Lung microvascular endothelial cell (primary cell): ENCODE results near the gene SNX9. TPM values are rescaled to one million over a fixed set of nuclear protein-coding genes. Genes with fewer than 3 reads are reported as not detected.

Source experiments
- DNase-seq, 2 donors: peaks; one replicate each; pipeline versions ENCODE4 v3.0.0 to v3.0.0-alpha.2; 2010; ENCODE audit warnings: low read depth in 2 of 2
- total RNA-seq: library from RNA; depleted of rRNA; stranded (reverse); fragments of >200 nt; gene quantifications from 2 replicates; pipeline ENCODE4 v1.2.1, GENCODE V29; 2014

The SNX9 gene
- total RNA-seq, 1 donor from 2014 or later = 50.8 TPM

- DNase-seq = no peak
Measured at GRCh38 chr6:157991067-157991432, 168.0 kb downstream of the SNX9 start.

GRCh38 chr6:157993076-157993475 lies 170.0 kb downstream of the SNX9 start:
- peak in 1 of 2 donors; percentile 16 for DNase-seq

- no peak for DNase-seq
Measured at GRCh38 chr6:157994125-157994795, 171.2 kb downstream of the SNX9 start.

Other genes with a start within 250 kb of the SNX9 start
- 12.1 and 22.0 TPM in 2 replicates for gene SYNJ2, start 158.6 kb downstream of the SNX9 start, total RNA-seq